ENCODE data around the gene TAF6.

Gene TAF6

DNA sequence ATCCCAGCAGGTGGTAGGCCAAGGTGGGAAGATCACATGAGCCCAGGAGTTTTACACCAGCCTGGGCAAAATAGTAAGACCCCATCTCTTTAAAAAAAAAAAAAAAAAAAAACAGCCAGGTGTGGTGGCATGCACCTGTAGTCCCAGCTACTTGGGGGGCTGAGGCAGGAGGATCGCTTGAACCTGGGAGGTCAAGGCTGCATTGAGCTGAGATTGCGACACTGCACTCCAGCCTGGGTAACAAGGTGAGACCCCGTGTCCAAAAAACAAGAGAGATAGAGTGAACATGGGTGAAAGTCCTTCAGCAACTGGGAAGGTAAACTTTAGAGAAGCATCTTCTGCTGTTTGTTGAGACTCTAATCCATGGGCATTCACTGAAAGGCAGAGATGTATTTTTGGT lies 23.3 kb upstream of the TAF6 start:
- no peak overlapping the region for H3K4me3 ChIP-seq (ENCODE audit: low read depth, low read length)
- H3K36me3 ChIP-seq: no peaks in the 10 kb centered on the region
- no peak for DNase-seq
- no peak overlapping the region for H3K27ac ChIP-seq
- no peaks in the 10 kb centered on the region for H3K27me3 ChIP-seq (ENCODE audit: insufficient read depth, low read depth, severe bottlenecking)
- TF ChIP-seq, protein P1, sequence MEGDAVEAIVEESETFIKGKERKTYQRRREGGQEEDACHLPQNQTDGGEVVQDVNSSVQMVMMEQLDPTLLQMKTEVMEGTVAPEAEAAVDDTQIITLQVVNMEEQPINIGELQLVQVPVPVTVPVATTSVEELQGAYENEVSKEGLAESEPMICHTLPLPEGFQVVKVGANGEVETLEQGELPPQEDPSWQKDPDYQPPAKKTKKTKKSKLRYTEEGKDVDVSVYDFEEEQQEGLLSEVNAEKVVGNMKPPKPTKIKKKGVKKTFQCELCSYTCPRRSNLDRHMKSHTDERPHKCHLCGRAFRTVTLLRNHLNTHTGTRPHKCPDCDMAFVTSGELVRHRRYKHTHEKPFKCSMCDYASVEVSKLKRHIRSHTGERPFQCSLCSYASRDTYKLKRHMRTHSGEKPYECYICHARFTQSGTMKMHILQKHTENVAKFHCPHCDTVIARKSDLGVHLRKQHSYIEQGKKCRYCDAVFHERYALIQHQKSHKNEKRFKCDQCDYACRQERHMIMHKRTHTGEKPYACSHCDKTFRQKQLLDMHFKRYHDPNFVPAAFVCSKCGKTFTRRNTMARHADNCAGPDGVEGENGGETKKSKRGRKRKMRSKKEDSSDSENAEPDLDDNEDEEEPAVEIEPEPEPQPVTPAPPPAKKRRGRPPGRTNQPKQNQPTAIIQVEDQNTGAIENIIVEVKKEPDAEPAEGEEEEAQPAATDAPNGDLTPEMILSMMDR (IDR thresholded peaks at IDR 0.05; ENCODE audit: low read depth, low read length): no peak
- no peaks in the 10 kb centered on the region for H3K9me3 ChIP-seq (ENCODE audit: severe bottlenecking)

DNA sequence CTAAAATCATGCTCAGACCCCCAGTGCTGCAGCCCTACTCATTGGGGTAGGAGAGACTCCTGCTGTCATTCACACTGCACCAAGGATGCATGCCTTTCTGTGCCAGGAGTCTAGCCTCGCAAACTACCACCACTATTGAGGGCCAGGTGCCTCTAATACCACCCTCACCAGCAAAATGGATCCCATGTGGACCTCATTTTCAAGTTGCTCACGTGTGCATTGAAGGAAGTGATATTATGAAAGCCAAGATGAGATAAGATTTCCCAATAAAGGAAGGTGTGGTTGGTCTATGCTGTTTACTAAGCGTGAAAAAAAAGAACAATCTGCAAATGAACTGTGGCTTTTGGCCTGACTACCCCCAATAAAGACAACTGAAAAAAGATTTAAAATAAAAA lies 22.4 kb upstream of the TAF6 start:
- no peak overlapping the region for H3K4me3 ChIP-seq (ENCODE audit: low read depth, low read length)
- no peaks in the 10 kb centered on the region for H3K9me3 ChIP-seq (ENCODE audit: severe bottlenecking)
- no peaks in the 10 kb centered on the region for H3K36me3 ChIP-seq
- TF ChIP-seq, protein P1 (IDR thresholded peaks at IDR 0.05; ENCODE audit: low read depth, low read length): no peak
- H3K27me3 ChIP-seq (ENCODE audit: insufficient read depth, low read depth, severe bottlenecking): no peaks in the 10 kb centered on the region
- no peak for DNase-seq
- H3K27ac ChIP-seq: no peak overlapping the region

DNA sequence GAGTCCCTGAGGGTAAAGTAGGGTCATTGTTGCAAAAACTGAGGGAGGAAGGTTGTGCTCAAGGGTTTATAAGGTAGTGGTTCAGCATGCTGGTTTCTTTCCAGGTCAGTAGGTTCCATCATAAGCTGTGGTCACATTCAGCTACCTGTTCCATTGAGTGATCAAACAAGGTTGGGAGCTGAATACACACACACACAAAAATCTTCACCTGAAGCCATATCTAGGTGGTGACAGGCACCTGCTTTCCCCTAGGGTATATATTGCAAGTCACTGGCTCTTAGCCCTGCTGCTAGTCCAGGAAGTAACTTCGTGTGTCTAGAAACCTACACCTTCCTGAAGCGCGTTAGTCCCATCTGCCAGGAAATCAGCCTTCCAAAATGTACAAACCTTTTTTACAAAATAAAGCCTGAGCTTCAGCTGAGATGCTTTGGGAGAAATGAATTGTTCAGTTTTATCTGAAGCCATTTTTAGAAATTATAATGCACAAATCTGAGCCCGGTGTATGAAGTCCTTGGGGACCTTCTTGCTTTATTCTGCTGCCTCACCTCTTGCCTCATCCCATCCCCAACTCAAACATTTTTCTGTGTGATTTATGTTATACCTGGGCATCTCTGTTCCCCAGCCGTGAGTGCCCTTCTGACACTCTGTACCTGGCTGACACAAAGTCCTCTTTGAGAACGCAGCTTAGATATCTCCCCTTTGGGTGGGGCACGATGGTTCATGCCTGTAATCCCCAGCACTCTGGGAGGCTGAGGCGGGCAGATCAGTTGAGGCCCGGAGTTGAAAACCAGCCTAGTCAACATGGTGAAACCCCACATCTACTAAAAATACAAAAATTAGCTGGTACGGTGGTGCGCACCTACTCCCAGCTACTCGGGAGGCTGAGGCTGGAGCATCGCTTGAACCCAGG lies 18.9 kb upstream of the TAF6 start:
- TF ChIP-seq, protein P1 (IDR thresholded peaks at IDR 0.05; ENCODE audit: low read depth, low read length): no peak

DNA sequence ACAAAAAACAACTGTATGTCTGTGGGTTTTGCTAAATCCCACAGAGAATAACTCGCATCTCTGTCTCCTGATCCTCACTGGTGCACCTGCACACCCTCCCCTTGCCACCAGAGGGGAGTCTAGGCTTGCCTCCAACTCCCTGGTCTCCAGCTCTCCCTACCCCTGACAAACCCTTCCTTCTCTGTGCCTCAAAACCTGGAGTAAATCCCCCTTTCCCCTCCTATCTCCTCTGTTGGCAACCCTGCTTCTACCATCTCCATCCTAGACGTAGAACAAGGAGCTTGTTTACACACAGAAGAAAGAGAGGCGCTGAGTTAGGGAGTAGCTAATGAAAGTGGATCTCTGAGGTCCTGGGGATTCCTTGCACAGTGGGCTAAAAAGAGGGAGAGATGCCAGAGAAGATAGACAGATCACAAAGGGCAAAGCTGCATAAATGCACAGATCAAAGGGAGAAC lies 13.6 kb upstream of the TAF6 start:
- no peaks in the 10 kb centered on the region for H3K27me3 ChIP-seq (ENCODE audit: insufficient read depth, low read depth, severe bottlenecking)
- no peak overlapping the region for H3K27ac ChIP-seq
- no peak overlapping the region for H3K4me3 ChIP-seq (ENCODE audit: low read depth, low read length)
- TF ChIP-seq, protein P1 (IDR thresholded peaks at IDR 0.05; ENCODE audit: low read depth, low read length): peak; percentile 97
- no peaks in the 10 kb centered on the region for H3K9me3 ChIP-seq (ENCODE audit: severe bottlenecking)
- H3K36me3 ChIP-seq: no peaks in the 10 kb centered on the region
- peak; percentile 75 for DNase-seq

More for the DNA sequence above, 18.9 kb upstream of the TAF6 start:
- H3K27ac ChIP-seq: no peak overlapping the region
- no peaks in the 10 kb centered on the region for H3K36me3 ChIP-seq
- no peaks in the 10 kb centered on the region for H3K27me3 ChIP-seq (ENCODE audit: insufficient read depth, low read depth, severe bottlenecking)
- H3K4me3 ChIP-seq (ENCODE audit: low read depth, low read length): no peak overlapping the region
- H3K9me3 ChIP-seq (ENCODE audit: severe bottlenecking): no peaks in the 10 kb centered on the region
- no peak for DNase-seq

DNA sequence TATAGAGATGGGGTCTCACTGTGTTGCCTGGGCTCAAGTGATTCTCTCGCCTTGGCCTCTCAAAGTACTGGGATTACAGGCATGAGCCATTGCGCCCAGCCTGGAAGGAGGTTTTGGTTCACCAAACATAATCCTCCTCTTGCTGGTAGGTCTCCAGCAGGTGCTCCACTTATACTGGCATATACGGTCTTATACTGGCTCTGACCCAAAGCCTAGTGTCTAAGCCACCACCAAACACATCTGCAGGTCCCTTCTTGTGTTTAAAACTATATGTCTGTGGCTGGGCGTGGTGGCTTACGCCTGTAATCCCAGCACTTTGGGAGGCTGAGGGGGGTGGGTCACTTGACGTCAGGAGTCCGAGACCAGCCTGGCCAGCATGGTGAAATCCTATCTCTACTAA lies 13.0 kb upstream of the TAF6 start:
- Histone ChIP-seq H3K4me3 (ENCODE audit: low read depth, low read length) (no peak overlapping the region), H3K36me3 (no peaks in the 10 kb centered on the region), H3K27ac (no peak overlapping the region), H3K27me3 (ENCODE audit: insufficient read depth, low read depth, severe bottlenecking) (no peaks in the 10 kb centered on the region), H3K9me3 (ENCODE audit: severe bottlenecking) (no peaks in the 10 kb centered on the region)
- TF ChIP-seq, protein P1 (IDR thresholded peaks at IDR 0.05; ENCODE audit: low read depth, low read length): no peak
- no peak for DNase-seq

All from WERI-Rb-1 (cell line).